ENCODE measurements around the gene CENPK.
A peak's percentile ranks its signal among the peaks of the same experiment; 100 is the strongest.
"Not testable (repeated sequence)": the region's sequence is repeated elsewhere in the genome, so short reads cannot be mapped to it uniquely, and the experiment has no call there.

DNA sequence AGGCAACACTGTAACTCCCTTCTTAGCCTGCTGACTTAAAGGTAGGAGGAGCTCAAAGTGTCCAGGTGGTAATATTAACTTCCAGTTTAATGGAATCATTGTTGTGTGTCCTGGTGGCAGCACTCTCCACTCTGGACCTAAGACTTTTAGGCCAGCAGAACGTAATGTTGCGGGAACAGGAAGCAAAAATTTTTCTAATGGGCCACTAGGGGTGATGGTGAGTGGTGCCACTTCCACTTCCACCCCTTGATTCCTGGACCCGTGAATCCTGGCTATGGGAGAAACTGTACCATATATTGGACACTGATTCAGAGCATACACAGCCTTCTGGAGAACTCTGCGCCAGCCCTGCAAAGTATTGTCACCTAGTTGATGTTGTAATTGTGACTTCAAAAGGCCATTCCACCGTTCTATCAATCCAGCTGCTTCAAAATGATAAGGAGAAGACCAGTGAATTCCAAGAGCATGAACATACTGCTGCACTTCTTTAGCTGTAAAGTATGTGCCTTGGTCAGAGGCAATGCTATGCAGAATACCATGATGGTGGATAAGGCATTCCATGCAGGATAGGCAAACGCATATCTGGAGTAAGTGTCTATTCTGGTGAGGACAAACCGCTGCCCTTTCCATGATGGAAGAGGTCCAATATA is 74.8 kb downstream of the CENPK start:
- peak in 1 of 6 experiments; percentile 11 for TF ChIP-seq CTCF (IDR thresholded peaks at IDR 0.05)
- TF ChIP-seq POLR2A (IDR thresholded peaks at IDR 0.05), result not testable (repeated sequence)

All from adrenal gland (tissue), 5 donors.